K562 (cell line): Measurements from ENCODE around the gene TIMM50. TPM values are rescaled to one million over a fixed set of nuclear protein-coding genes. Genes with fewer than 3 reads are reported as not detected.

Experiments used
- CBFA2T2 ChIP-seq: fragments of 450-650 bp; conservative IDR thresholded peaks from 2 replicates; pipeline ENCODE4 v1.6.1; 2017; ENCODE audit warnings: mild to moderate bottlenecking
- CREB1 ChIP-seq, 2 experiments: sonication (generic) in 1 of 2; formaldehyde crosslinking in 1 of 2; IDR thresholded peaks; 2 replicates each; pipeline versions ENCODE4 v1.6.1 to v1.8.0; 2012 to 2022; ENCODE audit warnings: inconsistent platforms in 1 of 2, mild to moderate bottlenecking in 1 of 2, missing genetic modification reagents in 1 of 2, moderate library complexity in 1 of 2
- ETS2 ChIP-seq: IDR thresholded peaks from 2 replicates; pipeline ENCODE4 v1.6.1; 2016; ENCODE audit warnings: borderline replicate concordance, missing genetic modification characterization, mild to moderate bottlenecking, moderate library complexity, missing compliant biosample characterization; ENCODE audit not compliant: poor library complexity, severe bottlenecking
- HCFC1 ChIP-seq: IDR thresholded peaks from 2 replicates; pipeline ENCODE4 v1.6.1; 2012; ENCODE audit warnings: low read depth, low read length, improper control_type of control experiment
- HMG20A ChIP-seq: fragments of 450-650 bp; formaldehyde crosslinking; conservative IDR thresholded peaks from 2 replicates; pipeline ENCODE4 v1.4.0; 2020; ENCODE audit warnings: mild to moderate bottlenecking, mixed read lengths
- HNRNPUL1 ChIP-seq: fragments of 200-400 bp; formaldehyde crosslinking; IDR thresholded peaks from 2 replicates; pipeline ENCODE4 v1.6.1; 2017; ENCODE audit warnings: low read length
- NFYB ChIP-seq: IDR thresholded peaks from 2 replicates; pipeline ENCODE4 v1.6.1; 2011; ENCODE audit warnings: mild to moderate bottlenecking, moderate library complexity; ENCODE audit not compliant: insufficient read length; ENCODE audit errors: extremely low read depth
- NR2C1 ChIP-seq, 2 experiments: fragments of 450-650 bp; IDR thresholded peaks; 2 replicates each; pipeline ENCODE4 v1.6.1; 2017; ENCODE audit warnings: mild to moderate bottlenecking in 2 of 2, antibody characterized with exemption in 1 of 2, inconsistent platforms in 1 of 2, missing compliant biosample characterization in 1 of 2, missing genetic modification characterization in 1 of 2
- RBFOX2 ChIP-seq: fragments of 200-400 bp; formaldehyde crosslinking; IDR thresholded peaks from 2 replicates; pipeline ENCODE4 v1.6.1; 2017; ENCODE audit warnings: low read depth, mild to moderate bottlenecking, low read length, moderate library complexity
- STAG1 ChIP-seq: sonication (generic); formaldehyde crosslinking; IDR thresholded peaks from 2 replicates; pipeline ENCODE4 v1.5.0; 2020; ENCODE audit warnings: missing genetic modification reagents, borderline replicate concordance
- TAF1 ChIP-seq: IDR thresholded peaks from 2 replicates; pipeline ENCODE4 v1.6.1; 2011; ENCODE audit warnings: mild to moderate bottlenecking, low read length, moderate library complexity; ENCODE audit not compliant: insufficient read depth, control insufficient read depth, severe bottlenecking; ENCODE audit errors: extremely low read depth
- ZBTB8A ChIP-seq: fragments of 450-650 bp; IDR thresholded peaks from 2 replicates; pipeline ENCODE4 v1.6.1; 2018; ENCODE audit warnings: mild to moderate bottlenecking, moderate library complexity; ENCODE audit not compliant: partially characterized antibody
- ZNF165 ChIP-seq: fragments of 250-450 bp; sonication (Bioruptor Pico); IDR thresholded peaks from 2 replicates; pipeline ENCODE4 v1.4.0; 2020; ENCODE audit warnings: borderline replicate concordance
- ZNF764 ChIP-seq: fragments of 250-450 bp; sonication (Bioruptor Pico); IDR thresholded peaks from 2 replicates; pipeline ENCODE4 v1.4.0; 2020; ENCODE audit warnings: low read depth, mild to moderate bottlenecking, moderate library complexity
- ZSCAN32 ChIP-seq: fragments of 450-650 bp; formaldehyde crosslinking; IDR thresholded peaks from 2 replicates; pipeline ENCODE4 v1.4.0; 2020; ENCODE audit warnings: mild to moderate bottlenecking, moderate library complexity
- polyA plus RNA-seq, 8 experiments: library from polyadenylated mRNA; depleted of rRNA in 4 of 8; stranded (reverse) in 5 of 8; unstranded in 3 of 8; fragments of >200 nt; fragmentation: Nextera tagmentation in 2 of 8; fragmentation: Illumina TruSeq in 1 of 8; extraction: Ambion mirVana in 2 of 8; extraction: Trizol in 1 of 8; gene quantifications; 2 replicates each; pipeline versions ENCODE4 v1.2.1 to v1.2.3, GENCODE V29; 2011 to 2014; ENCODE audit warnings: inconsistent platforms in 1 of 8, missing spikeins in 1 of 8
- total RNA-seq, 7 experiments: library from RNA; depleted of rRNA in 6 of 7; stranded (reverse); fragments of >200 nt in 6 of 7; fragmentation: Illumina TruSeq in 2 of 7; extraction: Trizol in 2 of 7; gene quantifications; 2 replicates each; pipeline versions ENCODE4 v1.2.1 to v1.2.3, GENCODE V29; 2011 to 2021; ENCODE audit warnings: low replicate concordance in 1 of 7
- TF ChIP-seq, protein P1 (sequence below): fragments of 250-450 bp; sonication (Bioruptor Pico); IDR thresholded peaks from 2 replicates; pipeline ENCODE4 v1.4.0; 2020; ENCODE audit warnings: mild to moderate bottlenecking, moderate library complexity
- TF ChIP-seq, protein P2 (sequence below): fragments of 250-450 bp; sonication (Bioruptor Pico); IDR thresholded peaks from 2 replicates; pipeline ENCODE4 v1.4.0; 2020; ENCODE audit warnings: mild to moderate bottlenecking, moderate library complexity, borderline replicate concordance
- TF ChIP-seq, protein P3 (sequence below): fragments of 450-650 bp; IDR thresholded peaks from 2 replicates; pipeline ENCODE4 v1.6.1; 2014; ENCODE audit warnings: low read depth, mild to moderate bottlenecking, moderate library complexity, borderline replicate concordance

TIMM50 gene
- total and polyA plus RNA-seq, 9 of the 15 experiments (the other 6 are each of a cell fraction or from before 2014, with no cell fraction given): 28.3 to 221 (median 170) TPM

DNA sequence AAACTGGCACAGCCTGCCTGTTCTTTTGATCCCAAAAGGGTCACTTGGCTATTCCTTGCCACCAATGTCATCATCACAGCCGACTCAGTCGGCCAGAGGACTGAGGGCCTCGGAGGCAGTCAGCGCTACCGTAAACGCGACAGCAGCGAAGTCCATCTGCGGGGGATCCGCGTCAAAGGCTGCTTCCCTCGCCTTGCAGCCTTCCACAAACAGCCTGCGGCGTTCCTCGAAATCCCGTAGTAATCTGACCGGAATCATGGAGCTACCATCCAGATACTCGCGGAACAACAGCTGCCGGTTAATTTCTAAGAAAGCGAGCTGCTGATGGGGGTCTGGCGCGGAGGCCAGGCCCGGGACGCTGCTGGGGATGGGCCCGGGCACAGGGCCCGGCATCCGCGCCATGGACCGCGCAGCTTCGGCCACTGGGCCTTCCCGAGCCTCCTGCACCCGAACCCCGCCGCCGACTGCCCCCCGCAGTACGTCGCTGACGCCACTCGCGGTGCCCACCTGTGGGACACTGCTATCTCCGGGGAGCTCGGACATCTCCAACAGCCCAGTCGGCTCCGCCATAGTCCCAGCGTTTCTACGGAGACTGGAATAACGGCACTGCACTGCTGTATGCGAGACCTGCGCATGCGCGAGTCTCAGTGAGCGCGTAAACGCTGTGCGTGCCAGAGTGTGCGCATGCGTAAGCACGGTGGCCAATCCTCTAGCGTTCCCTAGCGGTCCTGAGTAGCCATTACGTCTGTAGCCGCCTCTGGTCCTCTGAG, 51.8 kb downstream of the TIMM50 start, which contains the start of gene EID2B (continued):
- TF ChIP-seq NR2C1 (IDR thresholded peaks at IDR 0.05) (no peak), NR2C1 (tag; IDR thresholded peaks at IDR 0.05) (no peak), ZBTB8A (no peak), TAF1 (peak; percentile 50), ETS2 (tag) (no peak), ZNF764 (CRISPR knock-in tag) (no peak), HMG20A (no peak), STAG1 (peak; percentile 63; the same call in 1 of the 2 replicates), CREB1 (IDR thresholded peaks at IDR 0.05) (no peak; the same call in 1 of the 2 replicates), CREB1 (CRISPR knock-in tag; IDR thresholded peaks at IDR 0.05) (peak; percentile 68; the same call in 1 of the 2 replicates), RBFOX2 (peak; percentile 88), ZNF165 (no peak), HNRNPUL1 (no peak), HCFC1 (no peak; the same call in 1 of the 2 replicates), ZSCAN32 (no peak), CBFA2T2 (no peak), NFYB (no peak)
- TF ChIP-seq, protein P1, sequence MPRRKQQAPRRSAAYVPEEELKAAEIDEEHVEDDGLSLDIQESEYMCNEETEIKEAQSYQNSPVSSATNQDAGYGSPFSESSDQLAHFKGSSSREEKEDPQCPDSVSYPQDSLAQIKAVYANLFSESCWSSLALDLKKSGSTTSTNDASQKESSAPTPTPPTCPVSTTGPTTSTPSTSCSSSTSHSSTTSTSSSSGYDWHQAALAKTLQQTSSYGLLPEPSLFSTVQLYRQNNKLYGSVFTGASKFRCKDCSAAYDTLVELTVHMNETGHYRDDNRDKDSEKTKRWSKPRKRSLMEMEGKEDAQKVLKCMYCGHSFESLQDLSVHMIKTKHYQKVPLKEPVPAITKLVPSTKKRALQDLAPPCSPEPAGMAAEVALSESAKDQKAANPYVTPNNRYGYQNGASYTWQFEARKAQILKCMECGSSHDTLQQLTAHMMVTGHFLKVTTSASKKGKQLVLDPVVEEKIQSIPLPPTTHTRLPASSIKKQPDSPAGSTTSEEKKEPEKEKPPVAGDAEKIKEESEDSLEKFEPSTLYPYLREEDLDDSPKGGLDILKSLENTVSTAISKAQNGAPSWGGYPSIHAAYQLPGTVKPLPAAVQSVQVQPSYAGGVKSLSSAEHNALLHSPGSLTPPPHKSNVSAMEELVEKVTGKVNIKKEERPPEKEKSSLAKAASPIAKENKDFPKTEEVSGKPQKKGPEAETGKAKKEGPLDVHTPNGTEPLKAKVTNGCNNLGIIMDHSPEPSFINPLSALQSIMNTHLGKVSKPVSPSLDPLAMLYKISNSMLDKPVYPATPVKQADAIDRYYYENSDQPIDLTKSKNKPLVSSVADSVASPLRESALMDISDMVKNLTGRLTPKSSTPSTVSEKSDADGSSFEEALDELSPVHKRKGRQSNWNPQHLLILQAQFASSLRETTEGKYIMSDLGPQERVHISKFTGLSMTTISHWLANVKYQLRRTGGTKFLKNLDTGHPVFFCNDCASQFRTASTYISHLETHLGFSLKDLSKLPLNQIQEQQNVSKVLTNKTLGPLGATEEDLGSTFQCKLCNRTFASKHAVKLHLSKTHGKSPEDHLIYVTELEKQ (CRISPR knock-in tag): no peak
- TF ChIP-seq, protein P2, sequence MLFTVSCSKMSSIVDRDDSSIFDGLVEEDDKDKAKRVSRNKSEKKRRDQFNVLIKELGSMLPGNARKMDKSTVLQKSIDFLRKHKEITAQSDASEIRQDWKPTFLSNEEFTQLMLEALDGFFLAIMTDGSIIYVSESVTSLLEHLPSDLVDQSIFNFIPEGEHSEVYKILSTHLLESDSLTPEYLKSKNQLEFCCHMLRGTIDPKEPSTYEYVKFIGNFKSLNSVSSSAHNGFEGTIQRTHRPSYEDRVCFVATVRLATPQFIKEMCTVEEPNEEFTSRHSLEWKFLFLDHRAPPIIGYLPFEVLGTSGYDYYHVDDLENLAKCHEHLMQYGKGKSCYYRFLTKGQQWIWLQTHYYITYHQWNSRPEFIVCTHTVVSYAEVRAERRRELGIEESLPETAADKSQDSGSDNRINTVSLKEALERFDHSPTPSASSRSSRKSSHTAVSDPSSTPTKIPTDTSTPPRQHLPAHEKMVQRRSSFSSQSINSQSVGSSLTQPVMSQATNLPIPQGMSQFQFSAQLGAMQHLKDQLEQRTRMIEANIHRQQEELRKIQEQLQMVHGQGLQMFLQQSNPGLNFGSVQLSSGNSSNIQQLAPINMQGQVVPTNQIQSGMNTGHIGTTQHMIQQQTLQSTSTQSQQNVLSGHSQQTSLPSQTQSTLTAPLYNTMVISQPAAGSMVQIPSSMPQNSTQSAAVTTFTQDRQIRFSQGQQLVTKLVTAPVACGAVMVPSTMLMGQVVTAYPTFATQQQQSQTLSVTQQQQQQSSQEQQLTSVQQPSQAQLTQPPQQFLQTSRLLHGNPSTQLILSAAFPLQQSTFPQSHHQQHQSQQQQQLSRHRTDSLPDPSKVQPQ (CRISPR knock-in tag): no peak
- TF ChIP-seq, protein P3, sequence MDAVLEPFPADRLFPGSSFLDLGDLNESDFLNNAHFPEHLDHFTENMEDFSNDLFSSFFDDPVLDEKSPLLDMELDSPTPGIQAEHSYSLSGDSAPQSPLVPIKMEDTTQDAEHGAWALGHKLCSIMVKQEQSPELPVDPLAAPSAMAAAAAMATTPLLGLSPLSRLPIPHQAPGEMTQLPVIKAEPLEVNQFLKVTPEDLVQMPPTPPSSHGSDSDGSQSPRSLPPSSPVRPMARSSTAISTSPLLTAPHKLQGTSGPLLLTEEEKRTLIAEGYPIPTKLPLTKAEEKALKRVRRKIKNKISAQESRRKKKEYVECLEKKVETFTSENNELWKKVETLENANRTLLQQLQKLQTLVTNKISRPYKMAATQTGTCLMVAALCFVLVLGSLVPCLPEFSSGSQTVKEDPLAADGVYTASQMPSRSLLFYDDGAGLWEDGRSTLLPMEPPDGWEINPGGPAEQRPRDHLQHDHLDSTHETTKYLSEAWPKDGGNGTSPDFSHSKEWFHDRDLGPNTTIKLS: no peak
